Neuronal stem cell (in vitro differentiated cells): ENCODE results near the gene PRIM2.
"Not testable (repeated sequence)": the region's sequence is repeated elsewhere in the genome, so short reads cannot be mapped to it uniquely, and the experiment has no call there.

Experiments
- DNase-seq: peaks from one replicate; pipeline ENCODE4 v3.0.0-alpha.2; 2013; ENCODE audit warnings: low spot score
- H2AFZ ChIP-seq: one replicate; pipeline ENCODE4 v1.6.1; 2013; ENCODE audit warnings: mild to moderate bottlenecking, low read length, inconsistent platforms
- H2AK5ac ChIP-seq: 2 replicates; pipeline ENCODE4 v1.6.1; 2013; ENCODE audit warnings: low read depth, mild to moderate bottlenecking, inconsistent platforms, low read length, moderate library complexity, mixed read lengths
- H2BK120ac ChIP-seq: 2 replicates; pipeline ENCODE4 v1.6.1; 2013; ENCODE audit warnings: low read depth, mild to moderate bottlenecking, inconsistent platforms, low read length, moderate library complexity, mixed read lengths
- H2BK12ac ChIP-seq: one replicate; pipeline ENCODE4 v1.6.1; 2013; ENCODE audit warnings: low read length, inconsistent platforms
- H2BK15ac ChIP-seq: 2 replicates; pipeline ENCODE4 v1.6.1; 2013; ENCODE audit warnings: mild to moderate bottlenecking, low read length, inconsistent platforms, mixed read lengths
- H2BK5ac ChIP-seq: one replicate; pipeline ENCODE4 v1.6.1; 2013; ENCODE audit warnings: inconsistent platforms, mild to moderate bottlenecking, low read length, moderate library complexity
- H3K14ac ChIP-seq: one replicate; pipeline ENCODE4 v1.6.1; 2013; ENCODE audit warnings: low read length, inconsistent platforms
- H3K18ac ChIP-seq: 2 replicates; pipeline ENCODE4 v1.6.1; 2013; ENCODE audit warnings: low read length, inconsistent platforms
- H3K23ac ChIP-seq: 2 replicates; pipeline ENCODE4 v1.6.1; 2013; ENCODE audit warnings: low read depth, mild to moderate bottlenecking, mixed read lengths, low read length, inconsistent platforms; ENCODE audit not compliant: poor library complexity
- H3K27ac ChIP-seq: replicated peaks from 3 replicates; pipeline ENCODE4 v1.5.1; 2013; ENCODE audit warnings: low read length, inconsistent platforms
- H3K27me3 ChIP-seq, 3 experiments: 2 replicates each; pipeline ENCODE4 v1.6.1; 2013; ENCODE audit warnings: low read length in 3 of 3, mild to moderate bottlenecking in 2 of 3, inconsistent platforms in 1 of 3, low read depth in 1 of 3, mixed read lengths in 1 of 3, moderate library complexity in 1 of 3; ENCODE audit not compliant: control insufficient read depth in 3 of 3, insufficient read depth in 3 of 3
- H3K36me3 ChIP-seq, 2 donors: replicated peaks in 1 of 2; 2 replicates each; pipeline ENCODE4 v1.6.1; 2013; ENCODE audit warnings: low read length in 2 of 2; ENCODE audit not compliant: control insufficient read depth in 2 of 2, insufficient read depth in 2 of 2
- H3K4ac ChIP-seq: 2 replicates; pipeline ENCODE4 v1.6.1; 2013; ENCODE audit warnings: inconsistent platforms, mild to moderate bottlenecking, low read length, moderate library complexity
- H3K4me1 ChIP-seq, 2 donors: 1 replicate in 1 of 2; 2 replicates in 1 of 2; pipeline ENCODE4 v1.6.1; 2013; ENCODE audit warnings: low read length in 2 of 2, low read depth in 1 of 2; ENCODE audit not compliant: control insufficient read depth in 2 of 2, insufficient read depth in 1 of 2
- H3K4me2 ChIP-seq: one replicate; pipeline ENCODE4 v1.6.1; 2013; ENCODE audit warnings: mild to moderate bottlenecking, low read length, inconsistent platforms; ENCODE audit not compliant: insufficient read depth, poor library complexity, severe bottlenecking
- H3K4me3 ChIP-seq, 2 donors: 2 replicates each; pipeline ENCODE4 v1.5.1; 2013; ENCODE audit warnings: low read length in 2 of 2, mild to moderate bottlenecking in 2 of 2, inconsistent platforms in 1 of 2, moderate library complexity in 1 of 2
- H3K79me1 ChIP-seq: one replicate; pipeline ENCODE4 v1.6.1; 2013; ENCODE audit warnings: low read depth, mild to moderate bottlenecking, inconsistent platforms, low read length, moderate library complexity
- H3K9ac ChIP-seq: one replicate; pipeline ENCODE4 v1.6.1; 2013; ENCODE audit warnings: mild to moderate bottlenecking, low read depth, low read length, inconsistent platforms; ENCODE audit not compliant: poor library complexity
- H3K9me3 ChIP-seq, 2 donors: replicated peaks in 1 of 2; 2 replicates each; pipeline versions ENCODE3 to v1.6.1; 2013; ENCODE audit warnings: low read length in 2 of 2, mild to moderate bottlenecking in 2 of 2, inconsistent platforms in 1 of 2, low read depth in 1 of 2, mixed read lengths in 1 of 2, moderate library complexity in 1 of 2; ENCODE audit not compliant: control insufficient read depth in 2 of 2, insufficient read depth in 1 of 2
- H4K8ac ChIP-seq: one replicate; pipeline ENCODE4 v1.6.1; 2013; ENCODE audit warnings: low read depth, mild to moderate bottlenecking, inconsistent platforms, low read length, moderate library complexity
- H4K91ac ChIP-seq: one replicate; pipeline ENCODE4 v1.6.1; 2013; ENCODE audit warnings: low read length, low read depth, mild to moderate bottlenecking, inconsistent platforms; ENCODE audit not compliant: poor library complexity
- WGBS, 2 donors: extraction: QIAGEN DNeasy Blood & Tissue Kit; methylation state at CpG; one replicate each; pipeline ENCODE4 v1.1.7; 2013; ENCODE audit warnings: missing lambda C conversion rate in 2 of 2, mixed read lengths in 1 of 2; ENCODE audit not compliant: insufficient read length in 2 of 2, insufficient replicate concordance in 1 of 2; ENCODE audit errors: extremely low coverage in 2 of 2; 5-methylcytosine and 5-hydroxymethylcytosine counted together

PRIM2 gene

GRCh38 chr6:57350443-57350842, 33.0 kb downstream of the PRIM2 start:
- not testable (repeated sequence) for H2BK5ac ChIP-seq

GRCh38 chr6:57352596-57352995, 35.2 kb downstream of the PRIM2 start:
- H3K36me3 ChIP-seq, H3K4me3 ChIP-seq, H2BK15ac ChIP-seq, H4K8ac ChIP-seq, H3K4me1 ChIP-seq, H2AFZ ChIP-seq, H3K27ac ChIP-seq, H3K9me3 ChIP-seq, H3K27me3 ChIP-seq, H2BK120ac ChIP-seq, H3K4ac ChIP-seq, H3K14ac ChIP-seq, H2AK5ac ChIP-seq, DNase-seq, H3K18ac ChIP-seq, H3K4me2 ChIP-seq, H2BK12ac ChIP-seq, H4K91ac ChIP-seq, H3K9ac ChIP-seq, H3K79me1 ChIP-seq, H2BK5ac ChIP-seq, H3K23ac ChIP-seq: not testable (repeated sequence)
- no CpG with 5 or more reads among the region's 1 CpG for WGBS, 2 donors

More at GRCh38 chr6:57350443-57350842, 33.0 kb downstream of the PRIM2 start:
- H3K79me1 ChIP-seq, H3K27ac ChIP-seq, H2AFZ ChIP-seq, H3K27me3 ChIP-seq, H2BK15ac ChIP-seq, H3K4ac ChIP-seq, H2BK120ac ChIP-seq, H3K4me3 ChIP-seq, H3K36me3 ChIP-seq, H3K9me3 ChIP-seq, H2BK12ac ChIP-seq, H3K4me1 ChIP-seq, H4K8ac ChIP-seq, H3K14ac ChIP-seq, H3K4me2 ChIP-seq, H3K9ac ChIP-seq, H3K23ac ChIP-seq, DNase-seq, H3K18ac ChIP-seq, H2AK5ac ChIP-seq, H4K91ac ChIP-seq: not testable (repeated sequence)
- no CpG with 5 or more reads among the region's 6 CpGs for WGBS, 2 donors

- not testable (repeated sequence) for H3K4me2 ChIP-seq, H3K9me3 ChIP-seq, H3K4ac ChIP-seq, H2AFZ ChIP-seq, H3K18ac ChIP-seq, H4K8ac ChIP-seq, H3K4me3 ChIP-seq, H2BK5ac ChIP-seq, H3K36me3 ChIP-seq, H3K27me3 ChIP-seq, H2BK12ac ChIP-seq, H2AK5ac ChIP-seq, H2BK120ac ChIP-seq, H3K4me1 ChIP-seq, DNase-seq, H3K79me1 ChIP-seq, H4K91ac ChIP-seq, H3K23ac ChIP-seq, H3K27ac ChIP-seq, H3K9ac ChIP-seq, H2BK15ac ChIP-seq, H3K14ac ChIP-seq
These were observed 40.9 kb downstream of the PRIM2 start for GRCh38 chr6:57358319-57358718.

- not testable (repeated sequence) for H3K4me1 ChIP-seq, H2BK5ac ChIP-seq, H3K9ac ChIP-seq, H4K8ac ChIP-seq, H3K4ac ChIP-seq, H3K4me3 ChIP-seq, H3K14ac ChIP-seq, H2BK15ac ChIP-seq, H2AK5ac ChIP-seq, H3K27ac ChIP-seq, H3K9me3 ChIP-seq, H4K91ac ChIP-seq, DNase-seq, H3K23ac ChIP-seq, H3K36me3 ChIP-seq, H3K27me3 ChIP-seq, H3K79me1 ChIP-seq, H2BK120ac ChIP-seq, H2AFZ ChIP-seq, H2BK12ac ChIP-seq, H3K4me2 ChIP-seq, H3K18ac ChIP-seq
These were observed 42.3 kb downstream of the PRIM2 start for GRCh38 chr6:57359766-57360165.
